HepG2 (cell line): ENCODE measurements around the gene ALMS1. TPM values are rescaled to one million over a fixed set of nuclear protein-coding genes. Genes with fewer than 3 reads are reported as not detected.
A peak's percentile ranks its signal among the peaks of the same experiment; 100 is the strongest.

Experiments
- ATAC-seq: fragments of 200-7000 bp; cut with Tn5 transposase; 3 replicates; pipeline ENCODE4 v1.9.1; 2020; ENCODE audit warnings: mild to moderate bottlenecking, moderate library complexity
- BruUV-seq: library from RNA; stranded (reverse); fragments of 400-500 nt; replicated peaks from 2 replicates; lab custom pipeline; 2021; lab: Mats Ljungman, UMichigan
- CTCF ChIA-PET: fragments of 300-600 bp; formaldehyde crosslinking; extraction: SDS; loops from one replicate; lab custom pipeline; 2021; ENCODE audit warnings: low total read pairs, inconsistent platforms, low intra/inter-chr PET ratio; lab: Yijun Ruan, JAX
- POLR2A ChIA-PET: fragments of 350-600 bp; sonication (Branson Sonifier 250); formaldehyde crosslinking; loops from one replicate; lab custom pipeline; 2020; ENCODE audit warnings: antibody characterized with exemption, inconsistent platforms; lab: Yijun Ruan, JAX
- DNase-seq: peaks from one replicate; pipeline ENCODE4 v3.0.0-alpha.2; 2015; ENCODE audit warnings: low spot score
- FAIRE-seq: peaks from 3 replicates; lab custom pipeline; 2011; peaks lifted over from hg19 to GRCh38; lab: Jason Lieb, UNC
- H2AFZ ChIP-seq: one replicate; pipeline ENCODE4 v1.6.1; 2011; ENCODE audit warnings: low read length, inconsistent platforms
- H3K27ac ChIP-seq: fragments of 300-600 bp; 3 replicates; pipeline ENCODE4 v1.8.0; 2011; ENCODE audit warnings: mixed run types, mild to moderate bottlenecking, mixed read lengths, low read length, inconsistent platforms; ENCODE audit not compliant: insufficient read depth; ENCODE audit errors: extremely low read length
- H3K27me3 ChIP-seq, 2 experiments: fragments of 200-600 bp in 1 of 2; 2 replicates in 1 of 2; 3 replicates in 1 of 2; pipeline versions ENCODE4 v1.6.0 to v1.8.0; 2011; ENCODE audit warnings: low read length in 2 of 2, mild to moderate bottlenecking in 2 of 2, moderate library complexity in 2 of 2, inconsistent platforms in 1 of 2; ENCODE audit not compliant: insufficient read depth in 2 of 2, control insufficient read depth in 1 of 2
- H3K36me3 ChIP-seq, 2 experiments: fragments of 200-600 bp in 1 of 2; replicated peaks in 1 of 2; 2 replicates in 1 of 2; 3 replicates in 1 of 2; pipeline versions ENCODE4 v1.5.1 to v1.8.0; 2011; ENCODE audit warnings: low read length in 2 of 2, inconsistent platforms in 1 of 2; ENCODE audit not compliant: insufficient read depth in 2 of 2, control insufficient read depth in 1 of 2
- H3K4me1 ChIP-seq: 2 replicates; pipeline ENCODE4 v1.5.1; 2012; ENCODE audit warnings: low read length, inconsistent platforms; ENCODE audit not compliant: insufficient read depth
- H3K4me2 ChIP-seq: 2 replicates; pipeline ENCODE4 v1.6.0; 2011; ENCODE audit warnings: low read depth, low read length, inconsistent platforms
- H3K4me3 ChIP-seq, 3 experiments: fragments of 200-600 bp in 1 of 3; sonication (generic), shearing (Covaris generic) in 1 of 3; replicated peaks in 1 of 3; 2 replicates each; pipeline ENCODE4 v1.5.1; 2011 to 2016; ENCODE audit warnings: low read length in 3 of 3, inconsistent platforms in 2 of 3, low read depth in 2 of 3, mild to moderate bottlenecking in 2 of 3, control low read depth in 1 of 3, mixed read lengths in 1 of 3; ENCODE audit not compliant: insufficient read depth in 1 of 3
- H3K79me2 ChIP-seq: one replicate; pipeline ENCODE4 v1.6.1; 2011; ENCODE audit warnings: low read length, inconsistent platforms; ENCODE audit not compliant: insufficient read depth
- H3K9ac ChIP-seq: 2 replicates; pipeline ENCODE4 v1.6.0; 2011; ENCODE audit warnings: mild to moderate bottlenecking, low read depth, low read length, inconsistent platforms; ENCODE audit not compliant: insufficient read depth
- H3K9me3 ChIP-seq: 2 replicates; pipeline ENCODE4 v1.5.1; 2012; ENCODE audit warnings: mild to moderate bottlenecking, low read length
- H4K20me1 ChIP-seq: 2 replicates; pipeline ENCODE4 v1.6.0; 2011; ENCODE audit warnings: inconsistent platforms, mild to moderate bottlenecking, low read length, moderate library complexity; ENCODE audit not compliant: insufficient read depth
- ATF1 ChIP-seq: IDR thresholded peaks from 2 replicates; pipeline ENCODE4 v1.6.1; 2016; ENCODE audit warnings: mild to moderate bottlenecking, control low read depth
- CBX2 ChIP-seq, 2 experiments: fragments of 200-600 bp in 1 of 2; sonication (generic); formaldehyde crosslinking in 1 of 2; IDR thresholded peaks; 2 replicates each; pipeline versions ENCODE4 v1.7.0 to v1.8.1; 2018 to 2022; ENCODE audit warnings: low read depth in 2 of 2, low read length in 1 of 2, mild to moderate bottlenecking in 1 of 2, missing genetic modification reagents in 1 of 2
- HNF4A ChIP-seq: sonication (generic); formaldehyde crosslinking; IDR thresholded peaks from 2 replicates; pipeline ENCODE4 v1.4.0; 2020; ENCODE audit warnings: missing genetic modification reagents
- HNRNPUL1 ChIP-seq: fragments of 200-400 bp; formaldehyde crosslinking; IDR thresholded peaks from 2 replicates; pipeline ENCODE4 v1.6.1; 2017; ENCODE audit warnings: low read depth, mild to moderate bottlenecking, low read length, moderate library complexity
- IKZF1 ChIP-seq: fragments of 450-650 bp; IDR thresholded peaks from 2 replicates; pipeline ENCODE4 v1.7.1; 2016
- KAT2B ChIP-seq: fragments of 150-350 bp; IDR thresholded peaks from 2 replicates; pipeline ENCODE4 v1.6.1; 2014; ENCODE audit warnings: low read depth, low read length, borderline replicate concordance
- NCOA2 ChIP-seq: sonication (generic); formaldehyde crosslinking; IDR thresholded peaks from 2 replicates; pipeline ENCODE4 v1.8.0; 2022; ENCODE audit warnings: inconsistent platforms
- NKX3-1 ChIP-seq: sonication (generic); formaldehyde crosslinking; IDR thresholded peaks from 2 replicates; pipeline ENCODE4 v1.5.0; 2020; ENCODE audit warnings: missing genetic modification reagents
- PAXIP1 ChIP-seq: sonication (generic); formaldehyde crosslinking; conservative IDR thresholded peaks from 2 replicates; pipeline ENCODE4 v1.4.0; 2020; ENCODE audit warnings: mild to moderate bottlenecking, missing genetic modification reagents, moderate library complexity
- REL ChIP-seq: sonication (generic); formaldehyde crosslinking; conservative IDR thresholded peaks from 2 replicates; pipeline ENCODE4 v1.8.0; 2022; ENCODE audit warnings: mild to moderate bottlenecking, missing genetic modification reagents, moderate library complexity
- SRSF1 ChIP-seq: fragments of 200-400 bp; formaldehyde crosslinking; optimal IDR thresholded peaks from 2 replicates; pipeline ENCODE3; 2017; ENCODE audit warnings: mild to moderate bottlenecking, low read depth, low read length, moderate library complexity
- TRAFD1 ChIP-seq: sonication (generic); formaldehyde crosslinking; IDR thresholded peaks from 2 replicates; pipeline ENCODE4 v1.5.1; 2020; ENCODE audit warnings: missing genetic modification reagents, mild to moderate bottlenecking, borderline replicate concordance
- U2AF2 ChIP-seq: fragments of 200-400 bp; formaldehyde crosslinking; IDR thresholded peaks from 2 replicates; pipeline ENCODE4 v1.6.1; 2017; ENCODE audit warnings: low read depth, mild to moderate bottlenecking, low read length
- ZBED4 ChIP-seq: sonication (generic); formaldehyde crosslinking; IDR thresholded peaks from 2 replicates; pipeline ENCODE4 v1.4.0; 2020; ENCODE audit warnings: missing genetic modification reagents, borderline replicate concordance
- WGBS: methylation state at CpG from one replicate; pipeline ENCODE4 v1.1.6; 2017; ENCODE audit warnings: low lambda C conversion rate; 5-methylcytosine and 5-hydroxymethylcytosine counted together
- in situ Hi-C: cut with HindIII; loops from 2 replicates; pipeline ENCODE4 v1.10.0; 2017; ENCODE audit warnings: low pct_unique_long_range_greater_than_20kb; ENCODE audit not compliant: extremely low pct_ligation_motif_present
- intact Hi-C: fragments of 100-400 bp; cut with micrococcal nuclease; formaldehyde crosslinking; loops from one replicate; pipeline ENCODE4 v1.10.0; 2022; ENCODE audit not compliant: unreplicated experiment
- polyA plus RNA-seq, 8 experiments: library from polyadenylated mRNA; depleted of rRNA in 3 of 8; stranded (reverse) in 7 of 8; unstranded in 1 of 8; fragments of >200 nt; fragmentation: Illumina TruSeq in 4 of 8; extraction: Trizol in 4 of 8; gene quantifications; 2 replicates each; pipeline versions ENCODE4 v1.2.1 to v1.2.3, GENCODE V29; 2011 to 2016; ENCODE audit warnings: low read depth in 4 of 8, missing spikeins in 1 of 8, mixed read lengths in 1 of 8; ENCODE audit not compliant: insufficient read depth in 1 of 8
- total RNA-seq, 5 experiments: library from RNA; depleted of rRNA; stranded (reverse); fragments of >200 nt; fragmentation: Illumina TruSeq; extraction: Trizol; gene quantifications; 2 replicates each; pipeline ENCODE4 v1.2.3, GENCODE V29; 2016; ENCODE audit warnings: low read depth in 1 of 5

The ALMS1 gene
- total and polyA plus RNA-seq, 2 of the 13 experiments (the other 11 are each of a cell fraction or from before 2014, with no cell fraction given): 12.9 to 21.2 TPM

GRCh38 chr2:73641767-73642062, 256.1 kb downstream of the ALMS1 start (continued):
- no peak for TF ChIP-seq CBX2 (IDR thresholded peaks at IDR 0.05; ENCODE audit: low read depth, low read length)
- no peak for TF ChIP-seq CBX2 (CRISPR knock-in tag; IDR thresholded peaks at IDR 0.05; ENCODE audit: low read depth)
- no peak for TF ChIP-seq KAT2B

- peak within 1 kb of the TSS; percentile 60 for H3K9ac ChIP-seq
- in situ Hi-C loops (loop anchor here (5.0 kb wide), 1 partner anchor 60 kb away; no protein-coding TSS in a partner anchor), intact Hi-C loops (no loop called here)
- H3K4me3 ChIP-seq: peak within 1 kb of the TSS; percentile 46 to 70 (median 50)
- peak within 1 kb of the TSS; percentile 89 for H3K4me2 ChIP-seq
- H3K27ac ChIP-seq: peak within 1 kb of the TSS; percentile 77
- FAIRE-seq (peak; percentile 88), DNase-seq (peak; percentile 85), ATAC-seq (peak; percentile 91)
- H3K9me3 ChIP-seq: peaks cover 10% of the 10 kb centered on the region
- H3K79me2 ChIP-seq: no peaks in the 10 kb centered on the region
- H3K36me3 ChIP-seq: no peaks in the 10 kb centered on the region
- peak within 1 kb of the TSS; percentile 4 for H2AFZ ChIP-seq
- POLR2A ChIA-PET: interaction anchor here (2.9 kb wide), 1 partner anchor 95 kb away, joined by 9 read pairs; the partner anchor contains the start of gene TPRKB
- CTCF ChIA-PET: no interaction called here
- H4K20me1 ChIP-seq: no peaks in the 10 kb centered on the region
- H3K27me3 ChIP-seq: no peaks in the 10 kb centered on the region
- 1% methylated on average over 13 of the region's 13 CpGs for WGBS
- BruUV-seq: no TSS peak
- peaks cover 49% of the 10 kb centered on the region for H3K4me1 ChIP-seq
- TF ChIP-seq ATF1 (no peak), NKX3-1 (CRISPR knock-in tag) (no peak), ZBED4 (CRISPR knock-in tag) (no peak), IKZF1 (no peak), HNF4A (CRISPR knock-in tag) (peak; percentile 55), PAXIP1 (CRISPR knock-in tag) (peak; percentile 93), SRSF1 (no peak), TRAFD1 (CRISPR knock-in tag) (no peak), REL (CRISPR knock-in tag) (no peak), HNRNPUL1 (no peak), U2AF2 (no peak), NCOA2 (CRISPR knock-in tag) (peak; percentile 42; the same call in 1 of the 2 replicates)
Observed at GRCh38 chr2:73642338-73643018, 256.8 kb downstream of the ALMS1 start, which contains the start of gene NAT8. NAT8 (minus strand) TSS chr2:73642422; CDS start chr2:73641628, 794 bp downstream.
